Endometrium (tissue), 2 donors: ENCODE measurements around the gene CATSPERD.

ENCODE experiments used
- FAIRE-seq: peaks from 2 replicates; lab custom pipeline; 2012; peaks lifted over from hg19 to GRCh38; lab: Jason Lieb, UNC
- donor health status: control.
- donor health status: control.

CATSPERD gene

GRCh38 chr19:5827342-5827890 lies 107.0 kb downstream of the CATSPERD start:
- no peak for FAIRE-seq

GRCh38 chr19:5827891-5828660 lies 107.6 kb downstream of the CATSPERD start:
- no peak for FAIRE-seq
